Measurements from ENCODE around the gene SRGN.

Gene SRGN

DNA sequence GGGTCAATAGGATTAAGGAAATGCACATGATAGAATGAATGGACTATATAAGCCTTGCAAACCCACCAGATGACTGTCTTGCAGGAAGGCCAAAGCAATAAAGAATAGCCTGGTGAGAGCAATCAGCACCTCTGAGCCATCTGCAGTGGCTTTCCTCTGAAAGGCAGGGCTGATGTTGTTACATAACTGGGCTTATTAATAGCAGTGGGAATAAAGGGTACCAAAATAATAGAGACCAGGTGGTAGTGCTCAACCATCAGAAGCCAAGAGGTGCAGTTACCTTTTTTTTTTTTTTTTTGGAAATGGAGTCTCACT lies 19.2 kb downstream of the SRGN start:
- CTCF ChIA-PET, result interaction anchor here (0.6 kb wide), 1 partner anchor 16 kb away, joined by 3 read pairs; no protein-coding TSS in a partner anchor
- POLR2A ChIA-PET, result no interaction called here

DNA sequence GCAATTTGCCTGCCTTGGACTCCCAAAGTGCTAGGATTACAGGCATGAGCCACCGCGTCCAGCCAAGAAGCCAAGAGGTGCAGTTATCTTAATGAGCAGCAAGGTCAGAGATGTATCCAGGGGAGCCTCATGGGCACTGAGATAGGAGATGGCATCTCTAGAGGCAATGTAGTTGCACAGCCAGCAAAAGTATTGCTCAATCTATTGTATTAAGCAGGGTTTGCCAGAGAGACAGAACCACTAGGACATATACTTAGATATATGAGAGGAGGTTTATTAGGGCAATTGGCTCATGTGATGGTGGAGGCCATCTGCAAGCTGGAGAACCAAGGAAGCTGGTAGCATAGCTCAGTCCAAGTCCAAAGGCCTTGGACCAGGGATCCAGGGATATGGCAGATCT lies 19.8 kb downstream of the SRGN start:
- no peak overlapping the region for H3K27ac ChIP-seq (ENCODE audit: insufficient read depth in 1 of 2, low read depth in 1 of 2, low read length in 2 of 2, poor library complexity in 1 of 2, severe bottlenecking in 2 of 2)
- CTCF ChIA-PET, result interaction anchor here (0.6 kb wide), 1 partner anchor 16 kb away, joined by 3 read pairs; no protein-coding TSS in a partner anchor
- WGBS (ENCODE audit: insufficient coverage), result 100% methylated on average over 2 of the region's 2 CpGs
- no peaks in the 10 kb centered on the region for H3K27me3 ChIP-seq (replicated peaks in 2 of 5; ENCODE audit: control insufficient read depth in 4 of 5, insufficient read depth in 5 of 5, low read length in 4 of 5)
- no peak overlapping the region for H3K4me3 ChIP-seq (ENCODE audit: control insufficient read depth in 1 of 7, extremely low read depth in 1 of 7, insufficient read depth in 4 of 7, low read depth in 2 of 7, low read length in 6 of 7)
- no peak for DNase-seq
- H3K36me3 ChIP-seq (ENCODE audit: control insufficient read depth in 4 of 4, insufficient read depth in 4 of 4, low read length in 3 of 4), result peaks cover 10 to 23% (median 16%) of the 10 kb centered on the region in 4 experiments
- peaks cover 0 to 2% (median 0%) of the 10 kb centered on the region in 5 experiments for H3K9me3 ChIP-seq (ENCODE audit: control extremely low read depth in 1 of 5, control insufficient read depth in 4 of 5, insufficient read depth in 2 of 5, low read depth in 1 of 5, low read length in 4 of 5)
- no peaks in the 10 kb centered on the region for H3K4me1 ChIP-seq (ENCODE audit: control extremely low read depth in 1 of 4, control insufficient read depth in 4 of 4, insufficient read depth in 4 of 4, low read length in 3 of 4)
- POLR2A ChIA-PET, result no interaction called here

More for the DNA sequence above, 19.2 kb downstream of the SRGN start:
- H3K4me3 ChIP-seq (ENCODE audit: control insufficient read depth in 1 of 7, extremely low read depth in 1 of 7, insufficient read depth in 4 of 7, low read depth in 2 of 7, low read length in 6 of 7), result no peak overlapping the region
- DNase-seq, result no peak
- no peak overlapping the region for H3K27ac ChIP-seq (ENCODE audit: insufficient read depth in 1 of 2, low read depth in 1 of 2, low read length in 2 of 2, poor library complexity in 1 of 2, severe bottlenecking in 2 of 2)
- peaks cover 0 to 5% (median under 1%) of the 10 kb centered on the region in 4 experiments for H3K4me1 ChIP-seq (ENCODE audit: control extremely low read depth in 1 of 4, control insufficient read depth in 4 of 4, insufficient read depth in 4 of 4, low read length in 3 of 4)
- H3K27me3 ChIP-seq (replicated peaks in 2 of 5; ENCODE audit: control insufficient read depth in 4 of 5, insufficient read depth in 5 of 5, low read length in 4 of 5), result no peaks in the 10 kb centered on the region
- H3K36me3 ChIP-seq (ENCODE audit: control insufficient read depth in 4 of 4, insufficient read depth in 4 of 4, low read length in 3 of 4), result peaks cover 10 to 23% (median 18%) of the 10 kb centered on the region in 4 experiments
- H3K9me3 ChIP-seq (ENCODE audit: control extremely low read depth in 1 of 5, control insufficient read depth in 4 of 5, insufficient read depth in 2 of 5, low read depth in 1 of 5, low read length in 4 of 5), result peaks cover 0 to 2% (median 0%) of the 10 kb centered on the region in 5 experiments

DNA sequence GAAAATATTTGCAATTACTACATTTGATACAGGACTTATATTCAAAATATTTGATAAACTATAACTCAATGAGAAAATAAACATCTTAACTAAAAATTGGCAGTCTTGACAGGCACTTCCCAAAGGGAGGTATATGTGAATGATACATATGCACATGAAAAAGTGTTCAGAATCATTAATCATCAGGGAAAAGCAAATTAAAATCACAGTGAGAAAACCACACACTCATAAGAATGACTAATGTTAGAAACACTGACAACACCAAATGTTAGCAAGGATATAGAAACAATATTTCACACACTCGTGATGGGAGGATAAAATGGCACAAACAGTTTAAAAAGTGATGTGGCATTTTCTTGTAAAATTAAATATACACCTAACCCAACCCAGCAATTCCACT lies 32.0 kb downstream of the SRGN start:
- DNase-seq, result no peak
- Histone ChIP-seq H3K36me3 (ENCODE audit: control insufficient read depth in 4 of 4, insufficient read depth in 4 of 4, low read length in 3 of 4) (no peaks in the 10 kb centered on the region), H3K27me3 (replicated peaks in 2 of 5; ENCODE audit: control insufficient read depth in 4 of 5, insufficient read depth in 5 of 5, low read length in 4 of 5) (no peaks in the 10 kb centered on the region), H3K27ac (ENCODE audit: insufficient read depth in 1 of 2, low read depth in 1 of 2, low read length in 2 of 2, poor library complexity in 1 of 2, severe bottlenecking in 2 of 2) (no peak overlapping the region), H3K4me3 (ENCODE audit: control insufficient read depth in 1 of 7, extremely low read depth in 1 of 7, insufficient read depth in 4 of 7, low read depth in 2 of 7, low read length in 6 of 7) (no peak overlapping the region), H3K4me1 (ENCODE audit: control extremely low read depth in 1 of 4, control insufficient read depth in 4 of 4, insufficient read depth in 4 of 4, low read length in 3 of 4) (peaks cover 0 to 11% (median 8%) of the 10 kb centered on the region in 4 experiments), H3K9me3 (ENCODE audit: control extremely low read depth in 1 of 5, control insufficient read depth in 4 of 5, insufficient read depth in 2 of 5, low read depth in 1 of 5, low read length in 4 of 5) (no peaks in the 10 kb centered on the region)
- ChIA-PET POLR2A (no interaction called here), CTCF (interaction anchor here (0.8 to 1.1 kb wide), 2 partner anchors 14 to 114 kb away, joined by 3 to 4 read pairs; no protein-coding TSS in a partner anchor)
- no CpG with 5 or more reads among the region's 1 CpG for WGBS (ENCODE audit: insufficient coverage)

DNA sequence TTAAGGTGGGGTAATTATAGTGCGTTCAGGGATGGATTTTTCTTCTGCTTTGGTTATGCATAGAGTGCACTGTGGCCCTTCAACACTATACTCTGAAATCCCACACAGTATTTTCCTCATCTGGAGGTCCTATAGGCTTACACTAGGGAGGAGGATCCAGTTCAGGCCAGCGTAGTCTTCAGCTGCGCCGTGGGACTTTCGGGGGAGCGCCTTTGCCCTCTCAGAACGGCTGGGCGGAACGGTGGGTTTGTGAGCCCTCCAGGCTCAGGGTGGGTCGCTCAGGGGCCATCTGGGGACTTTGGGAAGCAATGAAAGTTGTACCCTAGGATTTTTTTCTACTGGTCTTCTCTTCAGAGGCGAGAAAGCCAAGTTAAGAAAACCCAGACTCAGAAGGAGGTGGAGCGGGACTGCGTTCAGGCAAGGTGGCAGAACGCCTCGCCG lies 35.4 kb downstream of the SRGN start:
- Histone ChIP-seq H3K27me3 (replicated peaks in 2 of 5; ENCODE audit: control insufficient read depth in 4 of 5, insufficient read depth in 5 of 5, low read length in 4 of 5) (no peaks in the 10 kb centered on the region), H3K27ac (ENCODE audit: insufficient read depth in 1 of 2, low read depth in 1 of 2, low read length in 2 of 2, poor library complexity in 1 of 2, severe bottlenecking in 2 of 2) (peak overlapping the region; percentile 89 to 97), H3K4me3 (ENCODE audit: control insufficient read depth in 1 of 7, extremely low read depth in 1 of 7, insufficient read depth in 4 of 7, low read depth in 2 of 7, low read length in 6 of 7) (peak overlapping the region; percentile 71 to 93 (median 85)), H3K9me3 (ENCODE audit: control extremely low read depth in 1 of 5, control insufficient read depth in 4 of 5, insufficient read depth in 2 of 5, low read depth in 1 of 5, low read length in 4 of 5) (no peaks in the 10 kb centered on the region), H3K4me1 (ENCODE audit: control extremely low read depth in 1 of 4, control insufficient read depth in 4 of 4, insufficient read depth in 4 of 4, low read length in 3 of 4) (peaks cover 9 to 26% (median 21%) of the 10 kb centered on the region in 4 experiments), H3K36me3 (ENCODE audit: control insufficient read depth in 4 of 4, insufficient read depth in 4 of 4, low read length in 3 of 4) (no peaks in the 10 kb centered on the region)
- WGBS (ENCODE audit: insufficient coverage), result under 1% methylated on average over 15 of the region's 16 CpGs
- POLR2A ChIA-PET, result no interaction called here
- CTCF ChIA-PET, result interaction anchor here (1.0 kb wide), 1 partner anchor 115 kb away, joined by 3 read pairs; no protein-coding TSS in a partner anchor
- DNase-seq, result no peak

DNA sequence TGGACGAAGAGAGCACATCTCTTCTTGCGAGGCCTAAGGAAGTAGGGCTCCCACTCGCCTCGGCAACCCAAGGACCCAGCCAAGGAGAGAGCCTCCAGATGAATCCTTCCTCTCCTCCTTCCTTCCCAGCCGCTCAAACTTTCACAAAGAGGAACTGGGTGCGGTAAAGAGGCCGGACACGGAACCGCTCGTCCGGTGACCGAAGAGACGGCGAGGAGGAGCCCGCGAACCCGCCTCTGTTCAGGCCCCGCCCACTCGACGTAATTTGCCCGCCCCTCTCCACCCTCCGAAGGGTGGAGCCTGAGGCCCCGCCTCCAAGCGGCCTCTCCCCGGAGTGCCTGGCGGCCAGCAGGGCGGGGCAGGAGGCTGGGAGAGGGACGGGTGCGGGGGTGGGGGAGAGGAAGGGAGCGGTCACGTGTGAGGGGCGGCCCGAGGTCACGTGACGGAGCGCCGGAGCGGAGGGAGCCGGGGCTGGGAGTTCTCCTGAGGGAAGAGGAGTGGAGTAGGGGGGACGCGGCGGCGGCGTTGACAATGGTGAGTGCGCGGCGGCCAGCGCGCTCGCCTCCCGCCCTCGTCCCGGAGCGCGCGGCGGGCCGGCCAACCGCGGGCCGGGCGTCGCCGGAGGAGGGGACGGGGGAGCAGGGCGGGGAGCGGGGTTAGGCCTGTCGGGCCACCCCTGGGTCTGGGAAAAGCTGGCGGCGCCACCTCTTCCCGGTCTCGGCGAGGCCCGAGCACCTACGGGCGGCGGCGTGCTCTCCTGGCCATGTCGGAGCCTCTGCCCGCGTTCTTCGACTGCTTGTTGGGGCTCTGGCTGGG lies 36.1 kb downstream of the SRGN start, which contains the start of gene VPS26A:
TSS of gene VPS26A (plus strand) at position 432 of the 816 bp plus-strand sequence. CDS start at position 532, 100 bp downstream.
- peak within 1 kb of the TSS; percentile 89 to 97 for H3K27ac ChIP-seq (ENCODE audit: insufficient read depth in 1 of 2, low read depth in 1 of 2, low read length in 2 of 2, poor library complexity in 1 of 2, severe bottlenecking in 2 of 2)
- H3K36me3 ChIP-seq (ENCODE audit: control insufficient read depth in 4 of 4, insufficient read depth in 4 of 4, low read length in 3 of 4), result no peaks in the 10 kb centered on the region
- peak within 1 kb of the TSS; percentile 71 to 96 (median 89) for H3K4me3 ChIP-seq (ENCODE audit: control insufficient read depth in 1 of 7, extremely low read depth in 1 of 7, insufficient read depth in 4 of 7, low read depth in 2 of 7, low read length in 6 of 7)
- peak; percentile 97 to 99 (median 98) for DNase-seq
- H3K27me3 ChIP-seq (replicated peaks in 2 of 5; ENCODE audit: control insufficient read depth in 4 of 5, insufficient read depth in 5 of 5, low read length in 4 of 5), result no peaks in the 10 kb centered on the region
- no peaks in the 10 kb centered on the region for H3K9me3 ChIP-seq (ENCODE audit: control extremely low read depth in 1 of 5, control insufficient read depth in 4 of 5, insufficient read depth in 2 of 5, low read depth in 1 of 5, low read length in 4 of 5)
- peaks cover 9 to 26% (median 21%) of the 10 kb centered on the region in 4 experiments for H3K4me1 ChIP-seq (ENCODE audit: control extremely low read depth in 1 of 4, control insufficient read depth in 4 of 4, insufficient read depth in 4 of 4, low read length in 3 of 4)
- WGBS (ENCODE audit: insufficient coverage), result under 1% methylated on average over 49 of the region's 82 CpGs
- POLR2A ChIA-PET, result no interaction called here
- CTCF ChIA-PET, result interaction anchor here (0.9 to 1.2 kb wide), 4 partner anchors 15 to 118 kb away, joined by 3 to 4 read pairs (median 3); no protein-coding TSS in a partner anchor

DNA sequence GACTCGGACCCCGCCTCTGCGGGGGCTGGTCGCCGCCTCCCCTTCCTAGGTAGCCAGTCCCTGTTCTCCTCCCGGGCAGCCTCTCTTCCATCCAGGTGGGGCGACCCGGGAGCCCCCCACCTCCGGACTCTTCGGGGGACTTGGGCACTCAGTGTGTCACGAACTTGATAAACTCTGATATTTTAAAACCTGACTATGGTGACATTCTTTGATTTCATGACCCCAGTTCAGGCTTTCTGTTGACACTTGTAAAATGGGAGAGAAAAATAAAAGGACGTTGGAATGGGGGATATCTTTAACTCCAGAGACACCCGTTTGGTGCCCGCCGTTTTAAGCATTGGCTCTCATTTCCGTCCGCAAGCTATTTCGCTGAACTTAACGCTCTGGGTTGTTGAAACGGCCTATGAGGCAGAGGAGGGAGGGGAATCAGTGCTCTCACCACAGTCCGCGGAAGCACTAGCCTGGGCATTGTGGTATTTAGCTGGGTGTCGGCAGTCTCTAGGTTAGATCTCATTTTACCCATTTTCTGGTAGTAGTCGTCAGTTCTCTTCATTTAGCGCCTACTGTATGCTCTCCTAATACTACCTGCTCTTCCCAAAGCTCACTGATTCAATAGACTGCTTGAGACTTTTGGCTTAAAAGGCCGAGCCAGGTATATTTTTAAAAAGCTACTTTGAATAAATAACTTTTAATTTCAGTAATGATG lies 36.8 kb downstream of the SRGN start:
- WGBS (ENCODE audit: insufficient coverage), result 0% methylated on average over 22 of the region's 26 CpGs
- no peaks in the 10 kb centered on the region for H3K9me3 ChIP-seq (ENCODE audit: control extremely low read depth in 1 of 5, control insufficient read depth in 4 of 5, insufficient read depth in 2 of 5, low read depth in 1 of 5, low read length in 4 of 5)
- H3K27me3 ChIP-seq (replicated peaks in 2 of 5; ENCODE audit: control insufficient read depth in 4 of 5, insufficient read depth in 5 of 5, low read length in 4 of 5), result no peaks in the 10 kb centered on the region
- POLR2A ChIA-PET, result no interaction called here
- H3K27ac ChIP-seq (ENCODE audit: insufficient read depth in 1 of 2, low read depth in 1 of 2, low read length in 2 of 2, poor library complexity in 1 of 2, severe bottlenecking in 2 of 2), result peak overlapping the region; percentile 82 to 97
- no peaks in the 10 kb centered on the region for H3K36me3 ChIP-seq (ENCODE audit: control insufficient read depth in 4 of 4, insufficient read depth in 4 of 4, low read length in 3 of 4)
- CTCF ChIA-PET, result interaction anchor here (0.6 to 1.4 kb wide), 7 partner anchors 12 to 306 kb away, joined by 3 to 4 read pairs (median 3); no protein-coding TSS in a partner anchor
- peak; percentile 54 to 69 (median 67) for DNase-seq
- peak overlapping the region; percentile 66 to 96 (median 89) for H3K4me3 ChIP-seq (ENCODE audit: control insufficient read depth in 1 of 7, extremely low read depth in 1 of 7, insufficient read depth in 4 of 7, low read depth in 2 of 7, low read length in 6 of 7)
- peaks cover 9 to 26% (median 21%) of the 10 kb centered on the region in 4 experiments for H3K4me1 ChIP-seq (ENCODE audit: control extremely low read depth in 1 of 4, control insufficient read depth in 4 of 4, insufficient read depth in 4 of 4, low read length in 3 of 4)
